ENCODE data around the gene OR2M3. TPM values are rescaled to one million over a fixed set of nuclear protein-coding genes. Genes with fewer than 3 reads are reported as not detected.

Gene OR2M3, protein sequence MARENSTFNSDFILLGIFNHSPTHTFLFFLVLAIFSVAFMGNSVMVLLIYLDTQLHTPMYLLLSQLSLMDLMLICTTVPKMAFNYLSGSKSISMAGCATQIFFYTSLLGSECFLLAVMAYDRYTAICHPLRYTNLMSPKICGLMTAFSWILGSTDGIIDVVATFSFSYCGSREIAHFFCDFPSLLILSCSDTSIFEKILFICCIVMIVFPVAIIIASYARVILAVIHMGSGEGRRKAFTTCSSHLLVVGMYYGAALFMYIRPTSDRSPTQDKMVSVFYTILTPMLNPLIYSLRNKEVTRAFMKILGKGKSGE
- total RNA-seq, result not detected

DNA sequence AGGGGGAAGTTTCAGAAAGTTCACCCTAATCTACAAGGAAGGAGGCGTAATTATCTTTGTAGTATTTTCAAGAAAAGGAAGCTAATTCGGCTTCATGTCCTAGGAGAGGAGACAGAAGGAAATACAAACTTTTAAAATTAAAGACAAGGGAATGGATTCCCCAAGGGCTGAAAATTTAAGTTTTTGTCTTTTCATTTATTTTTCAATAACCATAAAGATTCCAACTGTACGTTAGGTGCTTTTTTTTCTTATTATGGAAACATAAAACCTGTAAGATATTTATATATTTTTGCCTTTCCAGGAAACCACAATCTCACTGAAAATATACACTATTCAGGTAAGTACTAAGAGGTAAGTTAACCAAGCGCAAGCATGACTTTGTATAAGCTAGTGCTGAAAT, at the start of gene OR2M3:
TSS of gene OR2M3 (plus strand) at position 301 of the 400 bp plus-strand sequence. CDS start 5,803 bp downstream, outside the sequence.
- TF ChIP-seq, protein P1, sequence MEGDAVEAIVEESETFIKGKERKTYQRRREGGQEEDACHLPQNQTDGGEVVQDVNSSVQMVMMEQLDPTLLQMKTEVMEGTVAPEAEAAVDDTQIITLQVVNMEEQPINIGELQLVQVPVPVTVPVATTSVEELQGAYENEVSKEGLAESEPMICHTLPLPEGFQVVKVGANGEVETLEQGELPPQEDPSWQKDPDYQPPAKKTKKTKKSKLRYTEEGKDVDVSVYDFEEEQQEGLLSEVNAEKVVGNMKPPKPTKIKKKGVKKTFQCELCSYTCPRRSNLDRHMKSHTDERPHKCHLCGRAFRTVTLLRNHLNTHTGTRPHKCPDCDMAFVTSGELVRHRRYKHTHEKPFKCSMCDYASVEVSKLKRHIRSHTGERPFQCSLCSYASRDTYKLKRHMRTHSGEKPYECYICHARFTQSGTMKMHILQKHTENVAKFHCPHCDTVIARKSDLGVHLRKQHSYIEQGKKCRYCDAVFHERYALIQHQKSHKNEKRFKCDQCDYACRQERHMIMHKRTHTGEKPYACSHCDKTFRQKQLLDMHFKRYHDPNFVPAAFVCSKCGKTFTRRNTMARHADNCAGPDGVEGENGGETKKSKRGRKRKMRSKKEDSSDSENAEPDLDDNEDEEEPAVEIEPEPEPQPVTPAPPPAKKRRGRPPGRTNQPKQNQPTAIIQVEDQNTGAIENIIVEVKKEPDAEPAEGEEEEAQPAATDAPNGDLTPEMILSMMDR (IDR thresholded peaks at IDR 0.05), result no peak
- DNase-seq, result no peak

DNA sequence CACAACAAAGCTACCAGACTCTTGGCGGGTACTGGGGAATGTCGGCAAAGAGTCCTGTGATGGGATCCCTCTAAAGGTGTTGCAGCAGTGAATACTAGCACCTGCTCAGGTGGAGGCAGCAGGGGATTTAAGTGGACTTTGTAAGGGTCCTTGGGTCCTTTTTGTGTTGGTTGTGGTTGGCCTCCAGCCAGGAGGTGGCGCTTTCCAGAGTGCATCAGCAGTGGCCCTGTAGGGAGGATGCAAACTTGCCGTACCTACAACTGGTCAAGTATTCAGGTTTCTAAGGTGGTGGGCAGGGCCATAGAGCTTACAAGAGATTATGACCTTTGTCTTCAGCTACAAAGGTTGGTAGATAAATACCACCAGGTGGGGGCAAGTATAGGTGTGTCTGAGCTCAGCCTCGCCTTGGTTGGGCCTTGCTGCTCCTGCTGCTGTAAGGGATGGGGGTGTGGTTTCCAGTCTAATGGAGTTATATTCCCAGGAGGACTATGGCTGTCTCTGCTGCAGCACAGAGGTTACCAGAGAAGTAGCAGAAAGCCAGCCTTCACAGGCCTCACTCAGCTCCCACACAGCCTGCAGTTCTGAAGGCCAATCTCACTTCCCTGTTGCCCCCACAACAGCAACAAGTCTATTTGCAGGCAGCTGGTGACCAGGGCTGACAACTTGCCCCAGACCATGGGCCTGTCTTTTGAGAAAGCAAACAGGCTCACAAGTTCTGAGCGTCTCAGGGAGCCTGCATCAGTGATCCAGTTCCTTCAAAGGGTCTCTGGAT, 44.8 kb upstream of the OR2M3 start:
- Histone ChIP-seq H3K9ac (ENCODE audit: low read depth in 2 of 2, low read length in 2 of 2) (no peak overlapping the region), H3K27ac (no peak overlapping the region), H3K36me3 (no peaks in the 10 kb centered on the region), H3K27me3 (no peaks in the 10 kb centered on the region), H3K4me1 (no peaks in the 10 kb centered on the region), H3K4me3 (no peak overlapping the region), H3K9me3 (no peaks in the 10 kb centered on the region)
- TF ChIP-seq, protein P1 (IDR thresholded peaks at IDR 0.05), result no peak
- DNase-seq, result no peak
- intact Hi-C loops (cut with DNase I), result no loop called here

More for the DNA sequence above, at the start of gene OR2M3:
- no peaks in the 10 kb centered on the region for H3K27me3 ChIP-seq
- no peak within 1 kb of the TSS for H3K27ac ChIP-seq
- H3K9me3 ChIP-seq, result no peaks in the 10 kb centered on the region
- no peaks in the 10 kb centered on the region for H3K36me3 ChIP-seq
- H3K4me3 ChIP-seq, result no peak within 1 kb of the TSS
- intact Hi-C loops (cut with DNase I), result no loop called here
- no peaks in the 10 kb centered on the region for H3K4me1 ChIP-seq
- H3K9ac ChIP-seq (ENCODE audit: low read depth in 2 of 2, low read length in 2 of 2), result no peak within 1 kb of the TSS

DNA sequence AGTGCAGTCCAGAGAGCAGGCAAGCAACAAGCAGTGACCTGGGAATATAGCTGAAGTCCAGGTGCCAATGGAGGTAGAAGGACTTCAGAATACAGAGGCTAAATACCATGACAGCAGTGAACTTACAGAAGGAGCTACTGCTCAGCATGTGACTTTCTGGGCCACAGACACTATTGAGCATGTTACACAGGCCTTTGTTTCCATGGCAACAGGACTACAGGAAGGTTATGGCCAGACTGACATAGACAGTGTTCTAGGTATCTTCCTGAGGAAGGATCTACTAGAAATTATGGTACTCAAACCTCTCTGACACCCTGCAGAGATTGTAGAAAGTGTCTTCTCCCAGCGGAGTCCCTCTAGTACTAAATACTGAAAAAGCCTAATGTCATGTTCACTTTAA, 41.1 kb upstream of the OR2M3 start:
- intact Hi-C loops (cut with DNase I), result no loop called here
- DNase-seq, result no peak
- no peaks in the 10 kb centered on the region for H3K4me1 ChIP-seq
- TF ChIP-seq, protein P1 (IDR thresholded peaks at IDR 0.05), result no peak
- H3K36me3 ChIP-seq, result no peaks in the 10 kb centered on the region
- H3K9me3 ChIP-seq, result no peaks in the 10 kb centered on the region
- no peak overlapping the region for H3K9ac ChIP-seq (ENCODE audit: low read depth in 2 of 2, low read length in 2 of 2)
- H3K27ac ChIP-seq, result no peak overlapping the region
- no peak overlapping the region for H3K4me3 ChIP-seq
- H3K27me3 ChIP-seq, result no peaks in the 10 kb centered on the region

DNA sequence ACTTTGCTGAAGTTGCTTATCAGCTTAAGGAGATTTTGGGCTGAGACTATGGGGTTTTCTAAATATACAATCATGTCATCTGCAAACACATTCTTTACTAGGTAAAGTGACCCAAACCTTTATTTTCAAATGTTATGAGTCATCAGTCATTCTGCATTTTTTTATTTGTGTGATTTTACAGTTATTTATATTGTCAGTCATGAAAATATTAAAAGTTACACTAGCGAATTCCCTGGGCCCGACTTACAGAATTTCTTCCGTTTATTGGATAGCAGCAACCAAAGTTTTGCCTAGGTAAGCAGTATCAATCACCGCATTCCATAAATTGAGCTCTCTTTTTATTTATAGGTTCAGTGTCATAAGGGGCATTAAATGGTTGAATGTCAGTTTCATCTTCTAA, 38.3 kb upstream of the OR2M3 start:
- Histone ChIP-seq H3K27me3 (no peaks in the 10 kb centered on the region), H3K9ac (ENCODE audit: low read depth in 2 of 2, low read length in 2 of 2) (no peak overlapping the region), H3K4me3 (no peak overlapping the region), H3K36me3 (no peaks in the 10 kb centered on the region), H3K27ac (no peak overlapping the region), H3K4me1 (no peaks in the 10 kb centered on the region), H3K9me3 (no peaks in the 10 kb centered on the region)
- intact Hi-C loops (cut with DNase I), result no loop called here
- TF ChIP-seq, protein P1 (IDR thresholded peaks at IDR 0.05), result no peak
- no peak for DNase-seq

DNA sequence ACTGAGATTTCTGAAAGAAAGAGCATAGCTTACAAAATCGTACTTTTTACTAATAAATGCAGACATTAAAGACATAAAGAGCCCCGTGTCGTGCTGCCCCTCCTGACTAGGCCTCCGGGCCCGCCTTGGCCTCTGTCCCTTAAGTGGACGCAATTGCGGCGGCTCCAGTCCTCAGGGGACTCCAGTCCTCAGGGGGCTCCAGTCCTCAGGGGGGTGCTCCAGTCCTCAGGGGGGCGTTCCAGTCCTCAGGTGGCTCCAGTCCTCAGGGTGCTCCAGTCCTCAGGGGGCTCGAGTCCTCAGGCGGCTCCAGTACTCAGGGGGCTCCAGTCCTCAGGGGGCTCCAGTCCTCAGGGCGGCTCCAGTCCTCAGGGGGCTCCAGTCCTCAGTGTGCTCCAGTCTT, 33.0 kb upstream of the OR2M3 start:
- no peak for DNase-seq
- Histone ChIP-seq H3K4me1 (no peaks in the 10 kb centered on the region), H3K4me3 (no peak overlapping the region), H3K36me3 (no peaks in the 10 kb centered on the region), H3K9me3 (no peaks in the 10 kb centered on the region), H3K27ac (no peak overlapping the region), H3K27me3 (no peaks in the 10 kb centered on the region), H3K9ac (ENCODE audit: low read depth in 2 of 2, low read length in 2 of 2) (no peak overlapping the region)
- intact Hi-C loops (cut with DNase I), result no loop called here
- TF ChIP-seq, protein P1 (IDR thresholded peaks at IDR 0.05), result no peak

All from colonic mucosa (tissue), 4 donors.